ENCODE results near the gene HPS1.
"Not testable (repeated sequence)": the region's sequence is repeated elsewhere in the genome, so short reads cannot be mapped to it uniquely, and the experiment has no call there.

Gene HPS1

GRCh38 chr10:98384531-98385133 lies 62.1 kb downstream of the HPS1 start:
- DNase-seq: no peak

- DNase-seq: no peak
Measured at GRCh38 chr10:98383869-98384268, 62.9 kb downstream of the HPS1 start.

GRCh38 chr10:98383134-98383667 lies 63.5 kb downstream of the HPS1 start:
- DNase-seq: not testable (repeated sequence)

- DNase-seq: no peak
Measured at GRCh38 chr10:98382691-98383101, 64.0 kb downstream of the HPS1 start.

- DNase-seq: no peak
Measured at GRCh38 chr10:98380493-98381339, 66.0 kb downstream of the HPS1 start.

- DNase-seq: no peak
Measured at GRCh38 chr10:98378722-98379121, 68.0 kb downstream of the HPS1 start.

GRCh38 chr10:98377536-98377935 lies 69.2 kb downstream of the HPS1 start:
- no peak for DNase-seq

GRCh38 chr10:98377001-98377400 lies 69.7 kb downstream of the HPS1 start:
- no peak for DNase-seq

- no peak for DNase-seq
Measured at GRCh38 chr10:98376485-98376884, 70.2 kb downstream of the HPS1 start.

GRCh38 chr10:98374217-98374985 lies 72.3 kb downstream of the HPS1 start:
- no peak for DNase-seq

- DNase-seq: no peak
Measured at GRCh38 chr10:98373260-98374040, 73.3 kb downstream of the HPS1 start.

GRCh38 chr10:98370831-98371820 lies 75.6 kb downstream of the HPS1 start:
- DNase-seq: no peak

- no peak for DNase-seq
Measured at GRCh38 chr10:98369801-98370200, 76.9 kb downstream of the HPS1 start.

GRCh38 chr10:98368644-98369043 lies 78.1 kb downstream of the HPS1 start:
- DNase-seq: no peak

- no peak for DNase-seq
Measured at GRCh38 chr10:98367604-98368451, 78.9 kb downstream of the HPS1 start.

Measured in stimulated activated CD4-positive, alpha-beta T cell treated with anti-CD3 and anti-CD28 coated beads, Interleukin-1b, Interleukin-23, amount 100 ng/mL, for 48 hours (primary cell).